Thoracic aorta (tissue), 2 donors: ENCODE results near the gene EPB41. TPM values are rescaled to one million over a fixed set of nuclear protein-coding genes. Genes with fewer than 3 reads are reported as not detected.
"Not testable (repeated sequence)": the region's sequence is repeated elsewhere in the genome, so short reads cannot be mapped to it uniquely, and the experiment has no call there.

ENCODE experiments used
- ATAC-seq: fragments of 150-250 bp; one replicate; pipeline ENCODE4 v1.8.0; 2017; ENCODE audit warnings: low read depth; ENCODE audit not compliant: insufficient number of reproducible peaks, low FRiP score
- DNase-seq: peaks from one replicate; pipeline ENCODE4 v3.0.0-alpha.2; 2020; ENCODE audit warnings: low spot score
- H3K27ac ChIP-seq, 2 donors: fragments of 200-600 bp; sonication (generic); 1 replicate in 1 of 2; 2 replicates in 1 of 2; pipeline ENCODE4 v1.5.1; 2016; ENCODE audit warnings: mild to moderate bottlenecking in 2 of 2, moderate library complexity in 2 of 2
- H3K27me3 ChIP-seq: fragments of 200-600 bp; sonication (generic); replicated peaks from 2 replicates; pipeline ENCODE4 v1.6.0; 2016; ENCODE audit warnings: mild to moderate bottlenecking; ENCODE audit not compliant: insufficient read depth
- H3K36me3 ChIP-seq: fragments of 200-600 bp; sonication (generic); one replicate; pipeline ENCODE4 v1.5.1; 2016
- H3K4me1 ChIP-seq, 2 donors: fragments of 200-600 bp; sonication (generic); 1 replicate in 1 of 2; 2 replicates in 1 of 2; pipeline versions ENCODE4 v1.5.1 to v1.6.0; 2016; ENCODE audit warnings: low read depth in 2 of 2, mild to moderate bottlenecking in 1 of 2; ENCODE audit not compliant: control insufficient read depth in 1 of 2
- H3K4me3 ChIP-seq: fragments of 200-600 bp; sonication (generic); 2 replicates; pipeline ENCODE4 v1.5.1; 2016; ENCODE audit warnings: mild to moderate bottlenecking
- H3K9me3 ChIP-seq: fragments of 200-600 bp; sonication (generic); 2 replicates; pipeline ENCODE4 v1.5.1; 2016
- CTCF ChIP-seq: fragments of 200-600 bp; sonication (generic); IDR thresholded peaks from one replicate; pipeline ENCODE4 v1.5.1; 2019; ENCODE audit warnings: antibody characterized with exemption
- total RNA-seq, 2 donors: library from RNA; depleted of rRNA; stranded (reverse); fragments of >200 nt; gene quantifications; one replicate each; pipeline versions ENCODE4 v1.1.0 to v1.2.3, GENCODE V29; 2016

EPB41 gene
- total RNA-seq, 2 donors from 2014 or later = 26.7 to 37.8 TPM

GRCh38 chr1:28950449-28950848 is 36.1 kb downstream of the EPB41 start:
- H3K27me3 ChIP-seq = no peaks in the 10 kb centered on the region
- H3K36me3 ChIP-seq = no peaks in the 10 kb centered on the region
- H3K4me1 ChIP-seq = peaks cover 4 to 15% of the 10 kb centered on the region in 2 donors
- H3K4me3 ChIP-seq = no peak overlapping the region
- no peak for TF ChIP-seq CTCF
- DNase-seq (no peak), ATAC-seq (no peak)
- H3K27ac ChIP-seq = no peak overlapping the region
- no peaks in the 10 kb centered on the region for H3K9me3 ChIP-seq

GRCh38 chr1:28954126-28954726 is 39.9 kb downstream of the EPB41 start:
- H3K4me3 ChIP-seq = no peak overlapping the region
- H3K27ac ChIP-seq = no peak overlapping the region
- H3K4me1 ChIP-seq = peaks cover 4 to 15% of the 10 kb centered on the region in 2 donors
- H3K9me3 ChIP-seq = no peaks in the 10 kb centered on the region
- TF ChIP-seq CTCF = no peak
- no peaks in the 10 kb centered on the region for H3K27me3 ChIP-seq
- DNase-seq (no peak), ATAC-seq (no peak)
- H3K36me3 ChIP-seq = no peaks in the 10 kb centered on the region

DNA sequence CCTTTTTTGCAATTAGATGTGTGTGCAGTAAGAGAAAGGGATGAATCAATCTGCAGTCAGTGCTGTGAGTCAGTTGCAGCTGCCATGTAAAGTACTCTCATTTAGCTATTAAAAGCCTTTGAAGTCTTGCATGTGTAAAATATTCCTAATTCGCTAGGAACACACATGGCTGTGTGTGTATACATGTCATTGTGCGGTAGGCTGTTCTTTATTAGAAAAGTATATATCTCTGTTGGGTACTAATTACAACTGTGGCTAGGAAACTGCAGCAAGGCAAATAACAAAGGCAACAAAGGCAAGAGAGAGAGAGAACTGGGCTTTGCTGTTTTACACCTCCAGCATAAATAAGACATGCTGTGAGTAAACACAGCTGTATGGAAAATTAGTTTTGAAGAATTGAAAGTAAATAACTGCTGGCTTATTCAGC is 41.7 kb downstream of the EPB41 start:
- no peak overlapping the region for H3K27ac ChIP-seq
- ATAC-seq = no peak
- peaks cover 4 to 15% of the 10 kb centered on the region in 2 donors for H3K4me1 ChIP-seq
- H3K4me3 ChIP-seq = no peak overlapping the region
- no peaks in the 10 kb centered on the region for H3K9me3 ChIP-seq
- no peak for TF ChIP-seq CTCF
- H3K27me3 ChIP-seq = no peaks in the 10 kb centered on the region
- no peaks in the 10 kb centered on the region for H3K36me3 ChIP-seq
- DNase-seq = no peak

- H3K36me3 ChIP-seq, ATAC-seq, H3K27me3 ChIP-seq, H3K27ac ChIP-seq, H3K4me3 ChIP-seq, H3K9me3 ChIP-seq, H3K4me1 ChIP-seq, DNase-seq: not testable (repeated sequence)
These were observed 47.9 kb downstream of the EPB41 start for GRCh38 chr1:28962114-28962831.

GRCh38 chr1:28965271-28965870 is 51.0 kb downstream of the EPB41 start:
- Histone ChIP-seq H3K4me3 (no peak overlapping the region), H3K36me3 (no peaks in the 10 kb centered on the region), H3K27ac (no peak overlapping the region), H3K4me1 (no peaks in the 10 kb centered on the region), H3K27me3 (no peaks in the 10 kb centered on the region), H3K9me3 (no peaks in the 10 kb centered on the region)
- no peak for ATAC-seq
- no peak for DNase-seq
- no peak for TF ChIP-seq CTCF
